Measurements from ENCODE around the gene KRT84.

KRT84 gene, protein sequence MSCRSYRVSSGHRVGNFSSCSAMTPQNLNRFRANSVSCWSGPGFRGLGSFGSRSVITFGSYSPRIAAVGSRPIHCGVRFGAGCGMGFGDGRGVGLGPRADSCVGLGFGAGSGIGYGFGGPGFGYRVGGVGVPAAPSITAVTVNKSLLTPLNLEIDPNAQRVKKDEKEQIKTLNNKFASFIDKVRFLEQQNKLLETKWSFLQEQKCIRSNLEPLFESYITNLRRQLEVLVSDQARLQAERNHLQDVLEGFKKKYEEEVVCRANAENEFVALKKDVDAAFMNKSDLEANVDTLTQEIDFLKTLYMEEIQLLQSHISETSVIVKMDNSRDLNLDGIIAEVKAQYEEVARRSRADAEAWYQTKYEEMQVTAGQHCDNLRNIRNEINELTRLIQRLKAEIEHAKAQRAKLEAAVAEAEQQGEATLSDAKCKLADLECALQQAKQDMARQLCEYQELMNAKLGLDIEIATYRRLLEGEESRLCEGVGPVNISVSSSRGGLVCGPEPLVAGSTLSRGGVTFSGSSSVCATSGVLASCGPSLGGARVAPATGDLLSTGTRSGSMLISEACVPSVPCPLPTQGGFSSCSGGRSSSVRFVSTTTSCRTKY

DNA sequence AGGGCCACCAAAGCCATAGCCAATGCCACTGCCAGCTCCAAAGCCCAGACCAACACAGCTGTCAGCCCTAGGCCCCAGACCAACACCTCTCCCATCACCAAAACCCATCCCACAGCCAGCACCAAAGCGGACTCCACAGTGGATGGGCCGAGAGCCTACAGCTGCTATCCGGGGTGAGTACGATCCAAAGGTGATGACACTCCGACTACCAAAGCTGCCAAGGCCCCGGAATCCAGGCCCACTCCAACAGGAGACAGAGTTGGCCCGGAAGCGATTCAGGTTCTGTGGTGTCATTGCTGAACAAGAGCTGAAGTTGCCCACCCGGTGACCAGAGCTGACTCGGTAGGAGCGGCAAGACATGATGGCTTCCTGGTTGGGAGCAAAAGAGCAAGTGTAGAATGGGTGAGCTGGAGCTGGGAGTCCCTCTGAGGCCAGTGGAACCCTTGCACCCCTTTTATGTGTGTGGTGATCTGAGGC is at the start of gene KRT84:
TSS of gene KRT84 (minus strand) at position 427 of the 477 bp plus-strand sequence. CDS start at position 360, 67 bp downstream.
- no peak for DNase-seq

DNA sequence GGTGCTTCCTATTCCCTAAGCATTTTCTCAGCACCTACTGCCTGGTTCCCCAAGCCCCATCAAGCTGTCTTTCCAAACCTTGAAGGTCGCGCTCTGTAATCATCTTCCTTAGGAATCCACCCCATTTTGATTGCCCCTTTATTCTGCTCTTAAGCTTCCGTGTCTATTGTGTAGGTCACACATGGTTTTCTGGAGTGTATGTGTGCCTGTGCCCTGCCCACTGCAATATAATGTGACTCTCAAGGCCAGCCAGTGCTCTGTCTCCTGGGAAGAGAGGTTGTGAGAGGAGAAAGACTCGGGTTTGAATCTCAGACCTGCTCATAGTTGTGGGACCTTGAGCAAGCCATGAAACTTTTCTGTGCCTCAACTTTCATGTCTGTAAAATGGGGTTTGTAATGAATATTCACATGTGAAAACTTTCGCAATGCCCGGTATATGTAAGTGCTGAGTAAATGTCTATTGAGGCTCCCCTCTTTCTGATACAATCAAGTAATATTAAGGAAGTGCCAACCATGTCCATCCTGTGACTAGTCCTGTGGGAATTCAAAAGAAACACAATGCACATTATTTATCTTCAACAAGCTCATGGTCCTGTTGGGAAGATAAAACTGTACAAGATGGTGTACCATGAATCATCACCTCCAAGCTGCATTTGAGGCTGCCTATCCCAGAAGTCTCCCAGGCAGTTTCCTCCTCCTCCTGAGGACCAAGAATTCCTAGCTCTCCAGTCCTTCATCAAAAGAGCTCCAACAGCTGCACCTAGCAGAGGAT is 49.5 kb upstream of the KRT84 start:
- no peak for DNase-seq

DNA sequence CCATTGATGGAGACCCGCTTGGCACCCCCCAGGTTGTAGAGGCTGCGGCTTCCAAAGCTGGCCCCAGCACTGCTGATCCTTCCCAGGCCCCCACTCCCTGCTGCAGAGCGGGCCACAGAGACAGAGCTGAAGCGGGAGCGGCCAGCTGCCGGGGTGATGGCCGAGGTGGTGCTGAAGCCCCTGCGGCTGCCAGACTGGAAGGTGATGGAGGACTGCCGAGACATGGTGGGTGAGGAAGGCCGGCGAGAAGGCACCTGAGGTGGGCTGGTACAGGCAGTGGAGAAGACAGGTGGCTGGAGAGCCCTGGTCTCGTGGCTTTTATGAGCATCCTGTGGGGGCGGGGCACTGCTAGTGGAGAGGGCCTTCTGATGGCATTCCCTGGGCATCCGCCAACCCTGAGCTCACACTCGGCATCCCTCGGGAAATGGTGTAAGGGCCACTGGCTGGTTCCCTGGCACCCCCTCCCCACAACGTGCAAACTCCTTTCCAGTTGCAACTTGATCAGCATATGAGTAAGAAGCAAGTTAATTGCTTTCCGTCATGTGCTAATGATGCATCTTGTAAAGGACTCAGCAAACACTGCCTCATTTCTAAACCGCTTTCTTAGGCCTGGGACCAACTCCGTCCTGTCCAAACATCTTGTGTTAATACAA is 48.8 kb upstream of the KRT84 start, which contains the start of gene KRT75:
TSS of gene KRT75 (minus strand) at position 291 of the 653 bp plus-strand sequence. CDS start at position 224, 67 bp downstream.
- no peak for DNase-seq

DNA sequence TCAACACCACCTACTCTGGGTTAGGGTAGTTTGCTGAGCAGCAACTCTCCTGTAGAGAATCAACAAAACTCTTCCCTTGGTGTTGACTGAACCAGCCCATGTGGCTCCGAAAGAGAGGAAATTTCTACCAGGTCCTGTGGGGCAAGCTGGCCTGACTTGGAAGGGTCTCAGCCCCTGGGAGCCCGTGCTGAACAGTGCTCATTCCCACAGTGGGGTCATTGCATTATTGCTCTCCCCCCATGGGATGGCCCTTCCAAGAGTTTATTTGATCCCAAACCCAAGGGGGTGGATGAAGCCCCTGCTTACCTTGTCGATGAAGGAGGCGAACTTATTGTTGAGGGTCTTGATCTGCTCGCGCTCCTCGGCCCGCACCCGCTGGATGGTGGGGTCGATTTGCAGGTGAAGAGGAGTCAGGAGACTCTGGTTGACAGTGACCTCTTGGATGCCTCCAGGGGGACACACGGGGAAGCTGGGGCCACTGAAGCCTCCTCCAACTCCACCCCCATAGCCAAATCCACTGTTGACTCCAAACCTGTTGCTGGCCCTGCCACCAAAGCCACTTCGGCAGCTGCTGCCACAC is 48.1 kb upstream of the KRT84 start:
- no peak for DNase-seq

DNA sequence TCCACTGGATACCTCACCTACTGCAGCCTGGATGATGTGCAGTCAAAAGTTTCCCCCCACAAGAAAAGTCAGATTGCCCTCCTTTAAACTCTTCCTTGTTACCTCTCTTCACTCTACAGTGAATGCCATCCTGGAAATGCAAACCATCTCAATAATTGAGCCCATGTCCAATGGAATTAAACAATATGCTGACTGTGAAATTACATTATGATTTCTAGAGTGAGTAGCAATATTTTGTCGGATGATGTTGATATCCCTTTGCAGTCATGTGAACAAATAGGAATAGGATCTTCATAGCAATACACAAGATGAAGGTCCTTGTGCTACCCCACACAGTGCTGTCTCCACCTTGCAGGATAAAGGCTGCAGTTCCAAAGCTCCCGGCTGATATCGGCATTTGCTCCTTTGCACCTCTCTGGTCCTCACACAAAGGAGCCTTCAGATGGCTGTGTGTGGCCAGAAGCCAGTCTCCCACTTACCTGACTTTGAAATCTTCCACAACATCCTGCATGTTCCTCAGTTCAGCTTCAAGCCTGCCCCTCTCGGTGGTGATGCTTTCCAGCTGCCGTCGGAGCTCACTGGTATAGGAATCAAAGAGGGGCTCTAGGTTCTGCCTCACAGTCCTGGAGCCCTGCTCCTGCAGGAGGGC is 47.2 kb upstream of the KRT84 start:
- no peak for DNase-seq

DNA sequence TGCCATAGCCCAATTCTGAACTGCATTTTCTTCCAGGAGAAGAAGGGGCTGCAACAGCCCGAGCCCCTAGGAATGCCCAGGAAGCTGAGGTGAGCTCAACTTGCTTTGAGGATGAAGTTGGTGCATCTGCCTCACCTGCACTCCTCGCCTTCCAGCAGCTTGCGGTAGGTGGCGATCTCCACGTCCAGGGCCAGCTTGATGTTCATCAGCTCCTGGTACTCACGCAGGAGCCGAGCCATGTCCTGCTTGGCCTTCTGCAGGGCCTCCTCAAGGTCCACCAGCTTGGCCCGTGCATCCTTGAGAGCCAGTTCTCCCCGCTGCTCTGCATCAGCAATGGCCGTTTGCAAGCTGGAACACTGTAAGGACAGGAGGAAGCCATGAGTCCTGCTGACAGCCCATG is 42.7 kb upstream of the KRT84 start:
- DNase-seq = no peak

DNA sequence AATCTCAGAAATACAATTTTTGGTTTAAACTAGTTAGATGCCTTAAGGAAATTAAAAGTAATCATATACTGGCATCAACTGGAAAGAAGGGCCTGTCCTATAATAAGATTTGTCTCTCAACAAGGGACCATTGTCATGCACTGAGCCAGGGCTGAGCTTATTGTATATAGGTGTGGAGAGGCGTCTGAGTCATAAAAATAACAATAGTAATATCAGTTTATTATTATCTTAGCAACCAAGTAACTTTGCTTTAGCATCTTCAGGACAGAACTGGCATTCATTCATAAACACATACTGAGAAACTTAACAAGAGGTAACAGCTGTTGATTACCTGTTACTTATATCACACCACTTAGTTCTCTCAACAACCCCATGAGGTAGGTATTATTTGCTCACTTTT is 41.6 kb upstream of the KRT84 start:
- DNase-seq = no peak

DNA sequence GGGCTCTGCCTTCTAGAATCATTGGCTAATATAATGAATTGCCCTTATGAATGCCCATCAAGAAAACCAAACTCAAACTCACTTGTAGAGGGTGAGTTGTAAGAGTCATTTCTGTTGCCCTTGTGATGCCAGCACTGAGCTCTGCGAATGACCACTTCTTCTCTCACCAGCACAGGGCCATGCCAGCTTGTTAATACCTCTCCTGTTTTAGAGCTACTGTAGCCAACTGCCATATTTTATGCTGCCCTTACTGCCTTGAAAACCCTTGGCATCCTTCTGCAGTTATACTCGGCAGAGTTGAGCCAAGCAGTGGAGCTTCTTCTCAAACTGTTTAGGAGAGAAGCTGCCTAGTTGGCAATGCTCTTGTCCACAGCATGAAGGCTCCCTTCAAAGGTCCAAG is 40.6 kb upstream of the KRT84 start:
- no peak for DNase-seq

DNA sequence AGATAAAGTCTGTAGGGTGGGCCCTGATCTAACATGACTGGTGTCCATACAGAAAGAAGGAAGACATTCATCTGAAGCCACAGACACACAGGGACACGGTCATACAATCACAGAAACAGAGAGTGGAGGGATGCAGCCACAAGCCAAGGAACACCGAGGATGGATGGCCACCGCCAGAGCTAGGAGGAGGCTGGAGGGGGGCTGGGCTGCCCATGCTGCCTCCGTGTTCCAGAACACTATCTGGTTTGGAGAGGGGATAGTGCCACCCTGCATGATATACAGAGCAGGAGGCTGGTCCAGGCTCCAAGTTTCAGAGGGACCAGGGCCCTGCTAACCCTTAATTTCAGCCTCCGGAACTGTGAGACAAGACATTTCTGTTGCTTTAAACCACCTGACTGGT is 40.0 kb upstream of the KRT84 start:
- no peak for DNase-seq

DNA sequence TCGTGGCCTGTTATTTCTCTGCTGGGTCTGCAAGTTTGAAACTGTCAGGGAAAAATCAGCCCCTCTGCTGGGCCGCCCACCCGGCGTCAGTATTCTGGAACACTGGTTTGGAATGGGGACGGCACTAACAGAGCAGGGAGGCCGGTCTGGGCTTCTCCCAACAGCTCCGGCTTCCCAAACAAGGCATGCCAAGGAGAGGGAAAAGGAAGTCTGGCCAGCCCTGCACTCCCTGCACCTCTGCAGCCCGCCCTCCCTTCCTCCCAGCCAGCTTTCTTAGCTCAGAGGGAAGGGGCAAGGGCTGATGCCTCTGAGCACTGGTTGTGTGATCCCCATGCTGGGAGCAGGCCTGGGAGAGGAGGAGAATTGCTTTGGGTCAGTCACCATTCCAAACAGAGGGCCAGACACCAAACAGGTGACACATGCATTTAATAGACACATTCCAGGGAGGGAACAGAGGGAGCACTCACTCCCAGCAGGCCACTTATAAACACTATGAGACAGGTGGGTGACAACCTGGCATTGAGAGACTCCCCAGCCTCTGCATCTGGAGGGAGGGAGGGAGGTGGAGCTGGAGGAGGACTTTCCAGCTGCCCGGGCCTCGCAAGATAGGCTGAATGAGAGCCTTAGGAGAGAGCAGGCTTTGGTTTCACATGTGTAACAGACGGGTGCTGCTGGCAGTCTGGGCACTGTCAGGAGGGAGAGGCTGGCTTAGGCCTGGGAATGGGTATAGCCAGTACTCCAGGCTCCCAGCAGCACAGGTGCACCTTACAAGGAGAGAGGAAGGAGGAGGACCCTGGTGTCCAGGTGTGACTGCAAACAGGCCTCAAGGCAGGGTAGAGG is 38.4 kb upstream of the KRT84 start:
- no peak for DNase-seq

DNA sequence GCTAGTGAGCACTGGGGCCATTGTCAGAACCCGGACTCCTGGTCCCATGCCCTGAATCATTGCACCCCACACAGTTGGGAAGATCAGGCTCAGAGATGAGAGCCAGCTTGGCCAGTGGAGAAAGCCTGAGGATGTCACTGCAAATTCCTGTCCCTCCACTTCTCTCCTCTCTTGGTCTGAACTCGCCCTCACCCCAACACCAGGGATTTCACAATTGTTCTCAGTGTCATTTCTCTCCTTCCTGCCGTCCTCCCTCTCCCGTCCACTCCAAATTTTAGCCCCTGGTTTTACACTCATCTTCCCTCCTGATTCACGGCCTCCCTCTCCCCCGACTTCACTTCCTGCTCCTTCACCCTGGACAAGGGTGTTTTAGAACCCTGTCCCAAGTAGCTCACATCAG is 37.6 kb upstream of the KRT84 start:
- DNase-seq = no peak

DNA sequence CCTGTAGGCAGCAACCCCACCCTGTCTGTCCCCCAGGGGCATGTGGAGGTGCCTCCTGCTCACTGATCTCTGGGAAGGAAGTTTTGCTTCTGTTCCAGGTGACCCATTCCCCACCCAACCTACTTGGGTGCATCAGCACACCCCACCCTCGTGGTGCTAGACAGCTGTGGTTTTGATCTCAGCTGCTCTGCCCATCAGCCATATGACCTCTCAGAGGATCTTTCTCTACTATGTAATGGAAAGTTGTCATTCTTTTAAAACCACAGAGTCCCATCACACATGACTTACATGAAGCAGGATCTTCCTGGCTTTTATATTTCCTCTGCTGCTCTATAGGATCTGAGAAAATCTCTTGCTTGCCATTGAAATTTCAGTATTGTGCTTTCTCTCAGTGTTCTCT is 34.2 kb upstream of the KRT84 start:
- no peak for DNase-seq

DNA sequence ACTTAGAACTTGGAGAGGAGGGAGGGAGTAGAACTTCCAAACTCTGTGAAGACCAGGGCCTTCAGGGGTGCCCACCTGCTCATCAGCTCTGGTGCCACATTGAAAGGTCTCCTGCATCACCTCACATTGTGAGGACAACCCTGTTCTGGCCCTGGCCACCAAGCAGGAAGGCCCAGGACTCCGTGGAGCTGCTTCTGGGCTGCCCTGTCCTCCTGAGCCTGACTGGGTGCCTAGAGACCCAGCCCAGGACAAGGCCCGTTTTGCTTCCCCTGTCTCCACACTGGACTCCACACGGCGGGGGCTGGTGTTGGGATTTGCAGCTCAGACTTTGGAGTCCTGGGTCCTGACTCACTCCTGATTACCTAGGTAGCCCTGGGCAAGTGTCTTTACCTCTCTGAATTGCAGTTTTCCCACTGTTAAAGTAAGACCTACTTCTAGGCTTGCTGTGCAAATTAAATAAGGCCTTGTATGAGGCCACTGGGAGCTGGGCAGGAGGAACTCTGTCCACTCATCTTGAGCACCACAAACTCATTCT is 33.2 kb upstream of the KRT84 start:
- no peak for DNase-seq

DNA sequence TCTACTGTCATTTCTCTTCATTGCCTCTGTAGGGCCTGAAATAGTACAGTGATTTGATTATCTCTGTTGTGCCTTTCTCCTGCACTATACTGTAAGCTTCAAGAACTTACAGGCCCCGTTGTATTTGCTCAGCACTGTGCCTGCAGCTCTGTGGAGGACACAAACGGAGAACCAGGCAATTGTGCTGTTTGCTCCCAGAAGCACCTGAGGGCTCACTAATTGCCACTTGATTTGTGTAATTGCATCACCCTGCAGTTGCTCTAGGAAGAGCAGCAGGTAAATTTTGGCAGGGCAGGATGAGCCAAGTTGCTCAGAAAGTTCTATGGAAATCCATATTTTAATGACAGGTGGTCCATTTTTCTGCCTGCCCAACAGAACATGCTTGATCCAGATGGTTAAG is 32.3 kb upstream of the KRT84 start:
- DNase-seq = no peak

DNA sequence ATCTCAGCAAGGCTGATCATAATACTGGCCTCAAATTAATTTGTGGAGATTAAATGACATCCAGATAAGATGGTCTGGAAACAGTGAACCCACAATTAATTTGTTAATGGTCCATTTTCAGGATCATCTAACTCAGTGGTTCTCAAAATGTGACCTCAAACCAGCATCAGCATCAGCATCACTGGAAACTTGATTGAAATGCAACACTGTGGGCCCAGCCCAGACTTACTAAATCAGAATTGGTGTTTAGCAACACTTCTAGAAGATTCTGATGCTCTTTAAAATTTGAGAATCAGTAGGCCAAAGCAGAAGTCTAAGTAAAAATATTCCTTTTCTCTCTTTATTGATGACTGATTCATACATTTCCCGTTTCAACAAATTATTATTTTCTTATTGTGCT is 31.3 kb upstream of the KRT84 start:
- DNase-seq = no peak

DNA sequence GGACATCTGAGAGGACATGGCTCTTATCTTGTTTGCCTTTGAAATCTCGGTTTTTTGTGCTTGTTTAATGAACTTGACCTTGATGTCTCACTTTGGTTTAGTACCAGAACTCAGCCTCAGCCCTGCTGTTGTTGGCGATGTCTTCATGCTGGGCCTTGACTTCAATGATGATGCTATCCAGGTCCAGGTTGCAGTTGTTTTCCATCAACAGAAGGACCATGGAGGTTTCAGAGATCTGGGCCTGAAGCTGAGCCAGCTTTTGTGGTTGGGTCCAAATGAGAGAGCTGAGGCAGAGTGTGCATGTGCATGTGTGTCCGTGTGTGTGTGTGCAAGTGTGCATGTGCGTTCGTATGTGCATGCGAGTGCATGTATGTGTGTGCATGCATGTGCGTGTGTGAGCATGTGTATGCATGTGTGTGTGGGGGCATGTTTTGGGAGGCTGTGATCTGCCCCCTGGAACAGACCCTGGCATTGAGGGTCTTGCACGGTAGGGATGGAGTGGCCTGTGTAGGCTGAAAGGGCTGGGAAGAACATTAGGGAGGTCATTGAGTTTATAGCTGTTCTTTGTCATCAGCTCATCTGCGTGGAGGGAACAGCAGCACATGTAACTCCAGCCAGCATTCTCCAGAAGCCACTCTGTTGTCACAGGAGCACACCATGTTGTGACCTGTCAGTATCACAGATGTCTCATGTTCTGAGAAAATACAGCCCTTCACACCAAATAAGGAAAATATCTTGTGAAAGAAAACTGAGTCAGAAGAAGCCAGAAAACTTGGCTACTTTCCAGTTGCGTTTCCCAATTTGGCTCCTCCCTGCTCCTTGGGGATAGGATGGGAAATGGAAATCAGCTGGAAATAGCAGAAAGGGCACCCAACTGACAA is 30.7 kb upstream of the KRT84 start:
- DNase-seq = no peak

DNA sequence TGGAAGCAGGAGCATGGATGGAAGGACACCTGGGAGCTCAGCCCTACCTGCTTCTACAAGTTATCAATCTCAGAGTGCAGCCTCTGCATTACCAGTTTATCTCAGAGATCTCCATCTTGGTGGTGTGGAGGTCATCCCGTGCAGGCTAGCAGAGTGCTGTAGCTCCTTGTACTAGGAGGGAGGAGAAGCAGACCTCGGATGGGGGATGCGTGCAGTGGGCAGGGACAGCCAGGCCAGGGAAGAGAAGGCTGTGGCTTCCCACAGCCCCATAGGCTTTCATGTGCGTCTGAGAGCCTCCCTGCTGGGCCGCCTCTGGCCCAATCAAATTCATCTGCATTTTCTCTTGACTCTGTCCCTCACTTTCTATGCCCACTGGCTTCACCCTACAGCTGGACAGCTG is 29.5 kb upstream of the KRT84 start:
- no peak for DNase-seq

DNA sequence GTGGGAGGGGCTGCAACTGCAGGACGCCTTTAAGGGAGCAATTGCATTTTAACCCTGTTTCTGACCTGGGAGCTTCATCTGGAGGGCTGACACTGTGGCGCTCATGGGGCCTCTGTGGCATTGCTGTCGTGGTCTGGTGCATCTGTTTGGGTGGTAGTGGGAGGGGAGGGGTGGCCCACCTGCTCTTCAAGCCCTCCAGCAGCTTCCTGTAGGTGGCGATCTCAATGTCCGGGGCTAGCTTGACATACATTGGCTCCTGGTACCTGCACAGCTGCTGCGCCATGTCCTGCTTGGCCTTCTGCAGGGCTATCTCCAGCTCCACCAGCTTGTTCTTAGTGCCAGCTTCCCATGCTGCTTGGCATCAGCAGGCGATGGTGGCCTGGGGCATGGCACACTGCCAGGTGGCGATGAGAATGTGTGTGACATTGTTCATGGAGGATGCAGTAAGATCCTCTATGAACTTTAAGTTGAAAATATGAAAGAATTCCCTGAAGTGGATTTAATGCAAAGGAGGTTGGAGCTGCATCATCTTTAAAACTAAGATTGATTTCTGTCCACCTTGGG is 28.4 kb upstream of the KRT84 start:
- no peak for DNase-seq

DNA sequence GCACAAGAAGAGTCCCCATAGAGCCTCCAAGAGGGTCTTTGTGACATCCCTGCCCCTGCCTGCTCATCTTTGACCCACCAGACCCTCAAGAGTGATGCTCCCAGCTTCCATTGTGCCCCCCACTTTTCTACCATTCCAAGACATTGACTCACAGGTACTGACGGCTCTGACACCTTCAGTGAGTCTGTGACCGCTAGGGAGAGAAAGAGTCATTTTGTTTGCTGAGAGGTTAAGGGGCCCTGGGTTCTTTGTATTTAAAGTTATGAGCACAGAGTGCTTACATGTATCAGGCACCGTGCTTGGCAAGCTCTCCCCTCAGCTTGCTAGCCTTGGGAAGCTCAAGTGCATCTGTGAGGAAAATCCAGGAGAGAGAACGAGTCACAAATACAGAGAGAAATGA is 27.8 kb upstream of the KRT84 start:
- no peak for DNase-seq

DNA sequence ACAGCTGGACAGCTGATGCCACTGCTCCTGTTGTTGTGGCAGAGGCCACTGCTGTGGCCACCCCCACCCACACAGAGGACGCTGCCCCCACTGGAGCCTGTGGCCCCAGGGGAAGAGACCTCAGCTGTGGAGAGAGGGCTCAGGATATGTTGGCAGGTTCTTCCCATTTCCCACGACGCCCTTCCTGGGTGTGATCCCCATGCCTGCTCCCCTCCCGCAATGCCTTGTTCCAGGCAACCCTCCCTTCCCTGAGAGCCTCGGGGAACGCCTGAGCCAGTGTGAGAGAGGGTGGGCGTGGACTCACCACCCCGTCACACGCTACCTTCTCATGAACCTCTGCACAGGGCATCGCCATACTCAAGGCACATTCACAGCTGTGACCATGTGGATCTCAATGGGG is 26.4 kb upstream of the KRT84 start:
- DNase-seq = no peak
